Testis (tissue), 2 donors: ENCODE measurements around the gene SNX30.

Experiments
- CTCF ChIP-seq, 3 experiments: fragments of 450-650 bp in 2 of 3; fragments of 200-600 bp in 1 of 3; sonication (generic) in 1 of 3; IDR thresholded peaks; one replicate each; pipeline ENCODE4 v1.5.1; 2016 to 2019; ENCODE audit warnings: antibody characterized with exemption in 3 of 3, mild to moderate bottlenecking in 2 of 3, moderate library complexity in 1 of 3
- POLR2A ChIP-seq: fragments of 450-650 bp; IDR thresholded peaks from one replicate; pipeline ENCODE4 v1.6.1; 2017; ENCODE audit warnings: antibody characterized with exemption, mild to moderate bottlenecking, moderate library complexity

DNA sequence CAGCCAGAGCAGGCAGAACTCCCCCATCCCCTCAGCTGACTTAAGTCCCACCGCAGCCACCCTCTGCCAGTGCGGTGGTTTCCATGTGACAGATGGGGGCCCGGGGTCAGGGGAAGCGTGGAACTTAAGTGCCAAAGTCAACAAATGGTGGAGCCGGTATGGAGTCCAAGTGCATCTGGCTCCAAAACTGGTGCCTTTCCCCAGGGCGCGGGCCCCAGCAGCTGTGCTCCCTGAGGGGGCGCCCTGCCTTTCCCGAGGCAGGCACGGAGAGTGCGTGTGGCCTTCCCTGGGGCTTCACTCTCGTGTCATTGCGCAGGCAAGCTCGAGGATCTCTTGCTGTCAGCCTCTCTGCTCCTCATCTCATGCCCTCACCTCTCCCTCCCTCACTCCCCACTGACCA is 106.3 kb downstream of the SNX30 start:
- TF ChIP-seq CTCF (IDR thresholded peaks at IDR 0.05) (no peak), POLR2A (no peak)
